Skeletal muscle tissue (tissue), 4 donors: ENCODE data around the gene HAVCR1. TPM values are rescaled to one million over a fixed set of nuclear protein-coding genes. Genes with fewer than 3 reads are reported as not detected.

Source experiments
- H3K27ac ChIP-seq: one replicate; pipeline ENCODE4 v1.7.0; 2013; ENCODE audit warnings: mild to moderate bottlenecking, low read depth, low read length, inconsistent platforms
- H3K27me3 ChIP-seq, 3 donors: one replicate each; pipeline ENCODE4 v1.7.0; 2013; ENCODE audit warnings: low read length in 3 of 3; ENCODE audit not compliant: control insufficient read depth in 3 of 3, insufficient read depth in 3 of 3
- H3K36me3 ChIP-seq, 3 donors: one replicate each; pipeline ENCODE4 v1.7.0; 2013; ENCODE audit warnings: low read length in 3 of 3; ENCODE audit not compliant: control insufficient read depth in 3 of 3, insufficient read depth in 3 of 3
- H3K4me1 ChIP-seq, 3 donors: one replicate each; pipeline ENCODE4 v1.7.0; 2013; ENCODE audit warnings: low read length in 3 of 3, mild to moderate bottlenecking in 3 of 3; ENCODE audit not compliant: control insufficient read depth in 3 of 3, insufficient read depth in 3 of 3
- H3K4me3 ChIP-seq, 3 donors: one replicate each; pipeline ENCODE4 v1.7.0; 2013; ENCODE audit warnings: low read length in 3 of 3
- H3K9ac ChIP-seq, 3 donors: one replicate each; pipeline ENCODE4 v1.7.0; 2013; ENCODE audit warnings: low read length in 3 of 3, mild to moderate bottlenecking in 3 of 3, moderate library complexity in 2 of 3, low read depth in 1 of 3
- H3K9me3 ChIP-seq, 3 donors: one replicate each; pipeline ENCODE4 v1.7.0; 2013; ENCODE audit warnings: low read length in 3 of 3; ENCODE audit not compliant: control insufficient read depth in 3 of 3
- total RNA-seq: library from RNA; depleted of rRNA; stranded (reverse); fragments of >200 nt; gene quantifications from one replicate; pipeline ENCODE4 v1.2.3, GENCODE V29; 2014
- donor health status: Osteomylitis.

Gene HAVCR1
- total RNA-seq, result 0.52 TPM

- Histone ChIP-seq H3K4me3 (no peak within 1 kb of the TSS), H3K9me3 (no peaks in the 10 kb centered on the region), H3K27ac (no peak within 1 kb of the TSS), H3K27me3 (no peaks in the 10 kb centered on the region), H3K4me1 (no peaks in the 10 kb centered on the region), H3K9ac (no peak within 1 kb of the TSS), H3K36me3 (no peaks in the 10 kb centered on the region)
Measured at GRCh38 chr5:157059093-157059539, at the start of gene HAVCR1. Gene HAVCR1, minus strand, starts transcription at chr5:157059116. Its CDS starts 1,173 bp downstream, at chr5:157057943.

- H3K36me3 ChIP-seq, result no peaks in the 10 kb centered on the region
- H3K4me1 ChIP-seq, result no peaks in the 10 kb centered on the region
- no peaks in the 10 kb centered on the region for H3K27me3 ChIP-seq
- no peak overlapping the region for H3K27ac ChIP-seq
- no peak overlapping the region for H3K4me3 ChIP-seq
- H3K9ac ChIP-seq, result no peak overlapping the region
- H3K9me3 ChIP-seq, result no peaks in the 10 kb centered on the region
Measured at GRCh38 chr5:157107508-157107907, 48.6 kb upstream of the HAVCR1 start.

GRCh38 chr5:157106630-157107461, 47.9 kb upstream of the HAVCR1 start:
- Histone ChIP-seq H3K4me3 (no peak overlapping the region), H3K27me3 (no peaks in the 10 kb centered on the region), H3K36me3 (no peaks in the 10 kb centered on the region), H3K9ac (no peak overlapping the region), H3K4me1 (no peaks in the 10 kb centered on the region), H3K27ac (peak overlapping the region; percentile 54), H3K9me3 (no peaks in the 10 kb centered on the region)

GRCh38 chr5:157100140-157100679, 41.3 kb upstream of the HAVCR1 start:
- Histone ChIP-seq H3K27ac (no peak overlapping the region), H3K36me3 (no peaks in the 10 kb centered on the region), H3K9ac (no peak overlapping the region), H3K4me1 (no peaks in the 10 kb centered on the region), H3K9me3 (no peaks in the 10 kb centered on the region), H3K4me3 (no peak overlapping the region), H3K27me3 (no peaks in the 10 kb centered on the region)

- H3K27me3 ChIP-seq, result no peaks in the 10 kb centered on the region
- H3K9ac ChIP-seq, result no peak overlapping the region
- H3K27ac ChIP-seq, result no peak overlapping the region
- H3K4me3 ChIP-seq, result no peak overlapping the region
- H3K9me3 ChIP-seq, result no peaks in the 10 kb centered on the region
- no peaks in the 10 kb centered on the region for H3K4me1 ChIP-seq
- no peaks in the 10 kb centered on the region for H3K36me3 ChIP-seq
Measured at GRCh38 chr5:157088342-157088990, 29.6 kb upstream of the HAVCR1 start.

GRCh38 chr5:157086751-157087359, 27.9 kb upstream of the HAVCR1 start:
- Histone ChIP-seq H3K27me3 (no peaks in the 10 kb centered on the region), H3K4me1 (no peaks in the 10 kb centered on the region), H3K9ac (no peak overlapping the region), H3K27ac (no peak overlapping the region), H3K36me3 (no peaks in the 10 kb centered on the region), H3K4me3 (no peak overlapping the region), H3K9me3 (no peaks in the 10 kb centered on the region)

- H3K4me1 ChIP-seq, result no peaks in the 10 kb centered on the region
- H3K27me3 ChIP-seq, result no peaks in the 10 kb centered on the region
- H3K4me3 ChIP-seq, result no peak overlapping the region
- H3K27ac ChIP-seq, result no peak overlapping the region
- H3K9me3 ChIP-seq, result no peaks in the 10 kb centered on the region
- H3K36me3 ChIP-seq, result no peaks in the 10 kb centered on the region
- H3K9ac ChIP-seq, result no peak overlapping the region
Measured at GRCh38 chr5:157085930-157086329, 27.0 kb upstream of the HAVCR1 start.

GRCh38 chr5:157080286-157080685, 21.4 kb upstream of the HAVCR1 start:
- Histone ChIP-seq H3K27me3 (no peaks in the 10 kb centered on the region), H3K9me3 (no peaks in the 10 kb centered on the region), H3K4me1 (peaks cover 0 to 4% (median 0%) of the 10 kb centered on the region in 3 donors), H3K27ac (no peak overlapping the region), H3K4me3 (no peak overlapping the region), H3K36me3 (no peaks in the 10 kb centered on the region), H3K9ac (no peak overlapping the region)

GRCh38 chr5:157076558-157076957, 17.6 kb upstream of the HAVCR1 start:
- H3K9me3 ChIP-seq, result no peaks in the 10 kb centered on the region
- H3K36me3 ChIP-seq, result no peaks in the 10 kb centered on the region
- peaks cover 0 to 4% (median 0%) of the 10 kb centered on the region in 3 donors for H3K4me1 ChIP-seq
- no peaks in the 10 kb centered on the region for H3K27me3 ChIP-seq
- no peak overlapping the region for H3K27ac ChIP-seq
- no peak overlapping the region for H3K4me3 ChIP-seq
- H3K9ac ChIP-seq, result no peak overlapping the region

GRCh38 chr5:157072508-157072907, 13.6 kb upstream of the HAVCR1 start:
- H3K27ac ChIP-seq, result no peak overlapping the region
- no peak overlapping the region for H3K9ac ChIP-seq
- no peak overlapping the region for H3K4me3 ChIP-seq
- H3K27me3 ChIP-seq, result no peaks in the 10 kb centered on the region
- no peaks in the 10 kb centered on the region for H3K9me3 ChIP-seq
- peaks cover 0 to 4% (median 0%) of the 10 kb centered on the region in 3 donors for H3K4me1 ChIP-seq
- H3K36me3 ChIP-seq, result no peaks in the 10 kb centered on the region
